GM10248 (cell line): ENCODE data around the gene DAB2IP.

Experiments
- CTCF ChIA-PET: fragments of 300-600 bp; sonication (Branson Sonifier 250); formaldehyde crosslinking; extraction: SDS; loops from one replicate; lab custom pipeline; 2021; ENCODE audit warnings: antibody characterized with exemption; lab: Yijun Ruan, JAX
- POLR2A ChIA-PET: fragments of 350-650 bp; sonication (Branson Sonifier 250); formaldehyde crosslinking; extraction: SDS; loops from one replicate; lab custom pipeline; 2020; ENCODE audit warnings: antibody characterized with exemption; lab: Yijun Ruan, JAX
- DNase-seq: peaks from one replicate; pipeline ENCODE4 v3.0.0; 2012; ENCODE audit errors: extremely low spot score
- TF ChIP-seq, protein P1 (sequence below): IDR thresholded peaks from 2 replicates; pipeline ENCODE4 v1.5.1; 2012; ENCODE audit warnings: mild to moderate bottlenecking, low read depth; ENCODE audit errors: extremely low read depth, missing control alignments, control extremely low read depth

Gene DAB2IP

DNA sequence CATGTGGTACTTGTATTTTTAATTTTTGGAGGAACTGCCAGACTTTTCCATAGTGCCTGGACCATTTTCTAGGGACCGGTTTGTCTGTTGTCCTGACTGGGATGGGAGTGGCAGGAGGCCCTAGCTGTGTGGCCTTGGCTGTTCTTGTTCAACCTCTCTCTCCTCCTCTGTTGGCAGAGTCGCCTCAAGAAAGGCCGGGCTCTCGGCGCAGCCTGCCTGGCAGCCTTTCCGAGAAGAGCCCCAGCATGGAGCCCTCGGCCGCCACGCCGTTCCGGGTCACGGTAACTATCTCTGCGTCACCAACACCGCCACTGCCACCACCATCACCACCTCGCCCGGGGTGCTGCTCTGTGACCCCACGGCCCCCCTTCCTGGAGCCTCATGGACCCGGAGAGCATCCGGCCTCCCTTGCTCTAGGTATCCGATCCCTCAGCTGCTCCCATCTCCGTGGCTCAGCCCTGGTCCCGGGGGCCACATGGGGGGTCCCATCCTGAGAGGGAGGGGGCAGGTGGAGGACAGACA lies 27.1 kb downstream of the DAB2IP start:
- ChIA-PET CTCF (interaction anchor here (0.8 kb wide), 1 partner anchor 20 kb away, joined by 3 read pairs; no protein-coding TSS in a partner anchor), POLR2A (no interaction called here)
- DNase-seq = no peak
- TF ChIP-seq, protein P1, sequence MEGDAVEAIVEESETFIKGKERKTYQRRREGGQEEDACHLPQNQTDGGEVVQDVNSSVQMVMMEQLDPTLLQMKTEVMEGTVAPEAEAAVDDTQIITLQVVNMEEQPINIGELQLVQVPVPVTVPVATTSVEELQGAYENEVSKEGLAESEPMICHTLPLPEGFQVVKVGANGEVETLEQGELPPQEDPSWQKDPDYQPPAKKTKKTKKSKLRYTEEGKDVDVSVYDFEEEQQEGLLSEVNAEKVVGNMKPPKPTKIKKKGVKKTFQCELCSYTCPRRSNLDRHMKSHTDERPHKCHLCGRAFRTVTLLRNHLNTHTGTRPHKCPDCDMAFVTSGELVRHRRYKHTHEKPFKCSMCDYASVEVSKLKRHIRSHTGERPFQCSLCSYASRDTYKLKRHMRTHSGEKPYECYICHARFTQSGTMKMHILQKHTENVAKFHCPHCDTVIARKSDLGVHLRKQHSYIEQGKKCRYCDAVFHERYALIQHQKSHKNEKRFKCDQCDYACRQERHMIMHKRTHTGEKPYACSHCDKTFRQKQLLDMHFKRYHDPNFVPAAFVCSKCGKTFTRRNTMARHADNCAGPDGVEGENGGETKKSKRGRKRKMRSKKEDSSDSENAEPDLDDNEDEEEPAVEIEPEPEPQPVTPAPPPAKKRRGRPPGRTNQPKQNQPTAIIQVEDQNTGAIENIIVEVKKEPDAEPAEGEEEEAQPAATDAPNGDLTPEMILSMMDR = no peak

GRCh38 chr9:121679901-121680635 lies 28.6 kb downstream of the DAB2IP start:
- ChIA-PET POLR2A (no interaction called here), CTCF (interaction anchor here (0.8 to 3.1 kb wide), 6 partner anchors 13 to 313 kb away, joined by 3 to 13 read pairs (median 4); no protein-coding TSS in a partner anchor)
- TF ChIP-seq, protein P1 = no peak
- no peak for DNase-seq

DNA sequence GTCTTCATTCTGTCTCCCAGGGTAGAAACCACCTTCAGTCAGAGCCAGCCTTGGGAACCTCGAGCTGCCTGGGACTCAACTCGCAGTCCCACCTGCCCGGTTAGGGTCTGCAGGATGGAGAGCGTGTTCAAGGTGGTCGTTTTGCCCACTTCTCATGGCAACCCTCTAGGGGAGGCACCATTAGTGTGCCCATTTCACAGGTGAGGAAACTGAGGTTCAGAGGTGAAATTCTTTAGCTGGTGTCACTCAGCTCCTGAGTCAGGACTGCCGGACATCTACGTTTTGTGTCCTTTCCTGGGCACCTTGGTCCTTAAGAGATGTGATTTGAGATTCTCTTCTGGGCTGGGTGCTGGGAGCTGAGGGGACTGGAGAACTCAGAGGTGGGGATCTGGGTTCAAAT lies 30.0 kb downstream of the DAB2IP start:
- CTCF ChIA-PET = interaction anchor here (1.2 to 3.1 kb wide), 5 partner anchors 8 to 362 kb away, joined by 3 to 13 read pairs (median 3); no protein-coding TSS in a partner anchor
- no peak for DNase-seq
- TF ChIP-seq, protein P1 = no peak
- POLR2A ChIA-PET = no interaction called here

DNA sequence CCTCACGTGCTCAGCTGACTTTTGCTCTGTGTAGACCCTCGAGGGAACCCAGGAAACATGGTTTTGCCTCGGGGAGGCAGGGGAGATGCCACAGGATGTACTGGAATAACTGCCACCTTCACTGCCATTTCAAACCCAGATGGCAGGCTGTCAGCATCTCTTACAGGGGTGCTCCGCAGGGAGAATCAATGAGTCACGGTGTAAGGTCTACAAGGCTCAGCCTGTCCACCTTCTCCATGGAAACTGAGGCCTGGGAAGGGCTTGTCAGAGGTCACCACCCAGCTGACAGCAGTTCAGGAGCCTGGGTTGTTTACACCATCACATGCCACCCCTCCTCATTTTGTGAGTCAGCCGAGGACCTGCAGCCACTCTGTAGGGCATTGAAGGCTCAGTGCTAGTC lies 30.8 kb downstream of the DAB2IP start:
- POLR2A ChIA-PET = no interaction called here

DNA sequence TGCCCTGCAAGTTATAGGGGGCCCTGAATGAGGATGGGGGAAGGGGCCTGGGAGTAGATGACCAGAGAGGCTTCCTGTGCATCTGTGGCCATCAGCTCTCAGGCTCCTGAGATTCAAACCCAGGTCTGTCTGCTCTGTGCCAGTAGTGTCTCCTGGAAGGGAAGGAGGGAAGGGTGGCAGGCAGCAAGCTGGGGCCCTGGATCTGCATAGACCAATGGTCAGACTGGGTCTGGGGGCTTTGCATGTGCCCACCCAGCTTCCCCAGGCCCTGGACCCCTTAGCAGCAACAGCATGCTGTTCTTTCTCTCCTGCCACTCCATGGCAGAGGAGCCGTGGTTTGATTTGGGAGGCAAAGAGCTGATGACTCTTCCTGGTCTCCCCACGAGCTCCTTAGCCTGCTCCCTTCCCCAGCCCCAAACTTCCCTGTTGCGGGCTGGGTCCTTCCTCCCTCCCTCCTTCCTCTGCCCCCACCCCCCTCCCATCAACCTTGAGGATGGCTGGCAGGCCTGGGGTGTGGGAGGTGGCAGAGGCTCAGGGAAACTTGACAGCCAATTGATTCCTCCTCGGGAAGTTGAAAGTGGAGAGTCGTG lies 31.6 kb downstream of the DAB2IP start:
- CTCF ChIA-PET = interaction anchor here (1.0 to 2.8 kb wide), 17 partner anchors 8 to 416 kb away, joined by 3 to 22 read pairs (median 6); no protein-coding TSS in a partner anchor
- DNase-seq = no peak
- TF ChIP-seq, protein P1 = no peak
- POLR2A ChIA-PET = no interaction called here

More for the DNA sequence above, 30.8 kb downstream of the DAB2IP start:
- CTCF ChIA-PET = interaction anchor here (1.2 to 2.8 kb wide), 2 partner anchors 131 to 136 kb away, joined by 3 to 22 read pairs; no protein-coding TSS in a partner anchor
- no peak for DNase-seq
- TF ChIP-seq, protein P1 = no peak

DNA sequence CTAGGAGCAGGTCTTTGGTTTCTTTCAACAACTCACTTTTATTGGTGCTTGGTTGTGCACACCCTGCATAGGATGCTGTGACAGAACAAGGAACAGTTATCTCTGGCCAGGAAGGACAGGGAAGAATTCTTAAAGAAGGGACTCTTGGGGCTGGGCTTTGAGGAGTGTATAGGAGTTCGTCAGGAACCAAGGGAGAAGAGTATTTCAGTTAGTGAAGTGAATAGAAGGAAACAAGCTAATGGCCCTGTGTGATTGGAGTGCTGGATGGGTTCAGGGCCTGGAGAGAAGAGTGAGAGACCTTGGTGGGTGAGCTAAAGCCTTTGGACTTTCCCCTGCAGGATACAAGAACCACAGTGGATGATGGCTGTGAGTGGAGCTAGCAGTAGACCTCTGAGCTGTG lies 32.2 kb downstream of the DAB2IP start:
- TF ChIP-seq, protein P1 = no peak
- DNase-seq = no peak
- ChIA-PET CTCF (interaction anchor here (0.6 to 2.8 kb wide), 22 partner anchors 9 to 439 kb away, joined by 3 to 22 read pairs (median 6); no protein-coding TSS in a partner anchor), POLR2A (no interaction called here)
